Tibial nerve (tissue), 4 donors: ENCODE data around the gene ITIH3. TPM values are rescaled to one million over a fixed set of nuclear protein-coding genes. Genes with fewer than 3 reads are reported as not detected.
A peak's percentile ranks its signal among the peaks of the same experiment; 100 is the strongest.

Experiments used
- DNase-seq, 2 donors: peaks; one replicate each; pipeline ENCODE4 v3.0.0-alpha.2; 2019; ENCODE audit warnings: low spot score in 2 of 2
- H3K27ac ChIP-seq, 4 donors: fragments of 200-600 bp; sonication (generic) in 3 of 4; one replicate each; pipeline ENCODE4 v1.5.1; 2017 to 2019; ENCODE audit warnings: mild to moderate bottlenecking in 1 of 4
- H3K27me3 ChIP-seq, 2 donors: fragments of 200-600 bp; sonication (generic) in 1 of 2; one replicate each; pipeline versions ENCODE4 v1.5.1 to v1.6.0; 2017 to 2019
- H3K36me3 ChIP-seq, 3 donors: fragments of 200-600 bp; sonication (generic); one replicate each; pipeline ENCODE4 v1.5.1; 2018 to 2019
- H3K4me1 ChIP-seq, 4 donors: fragments of 200-600 bp; sonication (generic) in 3 of 4; one replicate each; pipeline ENCODE4 v1.5.1; 2017 to 2019
- H3K4me3 ChIP-seq, 4 donors: fragments of 200-600 bp; sonication (generic) in 3 of 4; one replicate each; pipeline ENCODE4 v1.5.1; 2017 to 2019; ENCODE audit warnings: mild to moderate bottlenecking in 1 of 4, moderate library complexity in 1 of 4
- H3K9me3 ChIP-seq, 4 donors: fragments of 200-600 bp; sonication (generic) in 3 of 4; one replicate each; pipeline ENCODE4 v1.5.1; 2017 to 2019
- EP300 ChIP-seq, 2 donors: sonication (generic); formaldehyde crosslinking; IDR thresholded peaks; one replicate each; pipeline ENCODE4 v1.6.1; 2017; ENCODE audit warnings: antibody characterized with exemption in 2 of 2, mild to moderate bottlenecking in 1 of 2
- POLR2A ChIP-seq, 2 donors: fragments of 450-650 bp; IDR thresholded peaks; one replicate each; pipeline ENCODE4 v1.6.1; 2017; ENCODE audit warnings: antibody characterized with exemption in 2 of 2, mild to moderate bottlenecking in 2 of 2, moderate library complexity in 2 of 2
- WGBS, 2 donors: methylation state at CpG; one replicate each; pipeline ENCODE4 v1.1.5; 2018; 5-methylcytosine and 5-hydroxymethylcytosine counted together
- total RNA-seq, 4 donors: library from RNA; depleted of rRNA; stranded (reverse); fragments of >200 nt; gene quantifications; one replicate each; pipeline ENCODE4 v1.1.0, GENCODE V29; 2016
- TF ChIP-seq, protein P1 (sequence below), 5 experiments: fragments of 200-600 bp in 3 of 5; fragments of 450-650 bp in 2 of 5; sonication (generic) in 3 of 5; IDR thresholded peaks; one replicate each; pipeline ENCODE4 v1.5.1; 2016 to 2019; ENCODE audit warnings: antibody characterized with exemption in 5 of 5, mild to moderate bottlenecking in 3 of 5, moderate library complexity in 2 of 5

Gene ITIH3
- total RNA-seq, 4 donors from 2014 or later, result 9.4 to 29.6 (median 20.1) TPM

DNA sequence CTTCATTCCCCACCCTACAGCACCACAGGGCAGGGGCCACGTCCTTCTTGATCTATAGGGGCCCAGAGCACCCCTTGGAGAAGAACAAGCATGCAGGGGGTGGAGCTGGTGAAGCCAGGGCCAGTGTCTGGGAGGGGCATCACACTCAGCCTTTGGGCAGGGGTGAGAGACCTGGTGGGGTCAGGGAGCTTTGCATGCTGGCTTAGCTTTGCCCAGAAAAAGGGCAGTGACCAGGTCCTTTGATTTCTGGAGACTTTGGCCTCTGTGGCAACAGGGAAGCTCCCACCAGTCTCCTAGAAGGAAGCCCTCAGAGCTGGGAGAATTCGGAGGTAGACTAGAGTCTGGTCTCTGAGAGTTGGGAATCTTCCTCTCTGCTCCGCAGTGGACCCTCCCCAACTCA, 34.9 kb downstream of the ITIH3 start:
- DNase-seq, result no peak
- TF ChIP-seq EP300 (IDR thresholded peaks at IDR 0.05), result no peak
- no peak for TF ChIP-seq POLR2A (IDR thresholded peaks at IDR 0.05)
- TF ChIP-seq, protein P1, sequence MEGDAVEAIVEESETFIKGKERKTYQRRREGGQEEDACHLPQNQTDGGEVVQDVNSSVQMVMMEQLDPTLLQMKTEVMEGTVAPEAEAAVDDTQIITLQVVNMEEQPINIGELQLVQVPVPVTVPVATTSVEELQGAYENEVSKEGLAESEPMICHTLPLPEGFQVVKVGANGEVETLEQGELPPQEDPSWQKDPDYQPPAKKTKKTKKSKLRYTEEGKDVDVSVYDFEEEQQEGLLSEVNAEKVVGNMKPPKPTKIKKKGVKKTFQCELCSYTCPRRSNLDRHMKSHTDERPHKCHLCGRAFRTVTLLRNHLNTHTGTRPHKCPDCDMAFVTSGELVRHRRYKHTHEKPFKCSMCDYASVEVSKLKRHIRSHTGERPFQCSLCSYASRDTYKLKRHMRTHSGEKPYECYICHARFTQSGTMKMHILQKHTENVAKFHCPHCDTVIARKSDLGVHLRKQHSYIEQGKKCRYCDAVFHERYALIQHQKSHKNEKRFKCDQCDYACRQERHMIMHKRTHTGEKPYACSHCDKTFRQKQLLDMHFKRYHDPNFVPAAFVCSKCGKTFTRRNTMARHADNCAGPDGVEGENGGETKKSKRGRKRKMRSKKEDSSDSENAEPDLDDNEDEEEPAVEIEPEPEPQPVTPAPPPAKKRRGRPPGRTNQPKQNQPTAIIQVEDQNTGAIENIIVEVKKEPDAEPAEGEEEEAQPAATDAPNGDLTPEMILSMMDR (IDR thresholded peaks at IDR 0.05), result no peak
- peaks cover 0 to 15% (median 2%) of the 10 kb centered on the region in 4 donors for H3K4me1 ChIP-seq

GRCh38 chr3:52829906-52830463, 35.4 kb downstream of the ITIH3 start:
- Histone ChIP-seq H3K9me3 (no peaks in the 10 kb centered on the region), H3K27ac (no peak overlapping the region), H3K4me1 (peaks cover 0 to 15% (median 2%) of the 10 kb centered on the region in 4 donors), H3K27me3 (no peaks in the 10 kb centered on the region), H3K36me3 (peaks cover 0 to 62% (median 0%) of the 10 kb centered on the region in 3 donors), H3K4me3 (no peak overlapping the region)
- no peak for TF ChIP-seq EP300 (IDR thresholded peaks at IDR 0.05)
- TF ChIP-seq, protein P1 (IDR thresholded peaks at IDR 0.05), result no peak
- no peak for TF ChIP-seq POLR2A (IDR thresholded peaks at IDR 0.05)
- DNase-seq, result no peak
- 84 to 87% methylated on average over 10 of the region's 10 CpGs for WGBS, 2 donors

More for the DNA sequence above, 34.9 kb downstream of the ITIH3 start:
- H3K4me3 ChIP-seq, result no peak overlapping the region
- WGBS, 2 donors, result 74 to 95% methylated on average over 3 of the region's 3 CpGs
- peaks cover 0 to 62% (median 0%) of the 10 kb centered on the region in 3 donors for H3K36me3 ChIP-seq
- H3K27ac ChIP-seq, result no peak overlapping the region
- H3K27me3 ChIP-seq, result no peaks in the 10 kb centered on the region
- H3K9me3 ChIP-seq, result no peaks in the 10 kb centered on the region

- no peak for DNase-seq
- H3K27me3 ChIP-seq, result no peaks in the 10 kb centered on the region
- no peaks in the 10 kb centered on the region for H3K9me3 ChIP-seq
- H3K4me3 ChIP-seq, result no peak within 1 kb of the TSS
- TF ChIP-seq, protein P1 (IDR thresholded peaks at IDR 0.05), result no peak
- TF ChIP-seq EP300 (IDR thresholded peaks at IDR 0.05) (no peak), POLR2A (IDR thresholded peaks at IDR 0.05) (no peak)
- 74 to 81% methylated on average over 16 of the region's 16 CpGs for WGBS, 2 donors
- H3K27ac ChIP-seq, result peak within 1 kb of the TSS in 2 of 4 donors; percentile 38 to 43
- H3K36me3 ChIP-seq, result peaks cover 0 to 63% (median 0%) of the 10 kb centered on the region in 3 donors
- H3K4me1 ChIP-seq, result peaks cover 0 to 22% (median 2%) of the 10 kb centered on the region in 4 donors
Measured at GRCh38 chr3:52830535-52831258, 36.1 kb downstream of the ITIH3 start, which contains the start of gene ITIH4. Gene ITIH4 (minus strand): TSS chr3:52830672. CDS start chr3:52830642, 30 bp downstream.

- no peak overlapping the region for H3K4me3 ChIP-seq
- 56 to 57% methylated on average over 18 to 21 of the region's 21 CpGs for WGBS, 2 donors
- TF ChIP-seq, protein P1 (IDR thresholded peaks at IDR 0.05), result no peak
- TF ChIP-seq POLR2A (IDR thresholded peaks at IDR 0.05) (no peak), EP300 (IDR thresholded peaks at IDR 0.05) (peak in 1 of 2 donors; percentile 3)
Measured at GRCh38 chr3:52831500-52832301, 37.1 kb downstream of the ITIH3 start.

More at GRCh38 chr3:52831500-52832301, 37.1 kb downstream of the ITIH3 start:
- Histone ChIP-seq H3K27ac (peak overlapping the region in 2 of 4 donors; percentile 38 to 43), H3K9me3 (no peaks in the 10 kb centered on the region), H3K27me3 (no peaks in the 10 kb centered on the region), H3K4me1 (peaks cover 0 to 31% (median 2%) of the 10 kb centered on the region in 4 donors), H3K36me3 (peaks cover 0 to 63% (median 0%) of the 10 kb centered on the region in 3 donors)
- DNase-seq, result peak; percentile 34 to 62
